ENCODE measurements around the gene ADM2.

The ADM2 gene

DNA sequence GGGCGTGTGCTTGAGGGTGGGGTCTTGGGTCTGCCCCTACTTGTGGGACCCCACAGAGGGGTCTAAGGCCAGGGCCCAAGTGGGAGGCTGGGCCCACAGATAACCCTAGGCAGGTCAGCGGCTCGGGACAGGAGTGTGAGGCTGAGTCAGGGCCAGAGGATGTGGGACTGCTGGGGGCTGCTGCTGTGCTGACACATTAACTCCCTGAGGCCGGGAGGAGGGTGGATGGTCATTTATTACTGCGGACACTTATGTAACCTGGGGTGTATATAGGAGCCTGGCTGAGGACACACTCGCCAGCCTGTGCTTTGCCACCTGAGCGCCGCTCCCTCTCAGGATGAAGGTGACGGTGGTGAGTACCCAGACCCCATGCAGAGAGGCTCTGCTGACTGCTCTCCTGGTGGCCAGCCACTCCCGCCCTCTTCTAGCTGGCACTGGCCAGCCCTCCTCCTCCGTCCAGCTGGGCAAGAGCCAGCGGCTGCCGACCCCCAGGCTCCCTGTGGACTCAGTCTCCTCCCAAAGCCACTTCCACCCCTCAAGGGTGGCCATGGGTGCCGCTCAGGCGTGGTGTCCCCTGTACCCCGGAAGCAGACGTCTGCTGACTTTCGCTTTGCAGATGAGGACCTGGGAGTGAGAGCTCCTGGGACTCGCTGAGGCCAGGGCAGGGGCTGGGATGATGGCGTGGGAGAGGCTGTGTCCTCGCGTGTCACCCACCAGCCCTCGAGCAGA is 5.4 kb downstream of the ADM2 start, which contains the start of gene MIOX:
TSS of gene MIOX (plus strand) at position 299 of the 729 bp plus-strand sequence. CDS start at position 338, 39 bp downstream.
- TF ChIP-seq, protein P1, sequence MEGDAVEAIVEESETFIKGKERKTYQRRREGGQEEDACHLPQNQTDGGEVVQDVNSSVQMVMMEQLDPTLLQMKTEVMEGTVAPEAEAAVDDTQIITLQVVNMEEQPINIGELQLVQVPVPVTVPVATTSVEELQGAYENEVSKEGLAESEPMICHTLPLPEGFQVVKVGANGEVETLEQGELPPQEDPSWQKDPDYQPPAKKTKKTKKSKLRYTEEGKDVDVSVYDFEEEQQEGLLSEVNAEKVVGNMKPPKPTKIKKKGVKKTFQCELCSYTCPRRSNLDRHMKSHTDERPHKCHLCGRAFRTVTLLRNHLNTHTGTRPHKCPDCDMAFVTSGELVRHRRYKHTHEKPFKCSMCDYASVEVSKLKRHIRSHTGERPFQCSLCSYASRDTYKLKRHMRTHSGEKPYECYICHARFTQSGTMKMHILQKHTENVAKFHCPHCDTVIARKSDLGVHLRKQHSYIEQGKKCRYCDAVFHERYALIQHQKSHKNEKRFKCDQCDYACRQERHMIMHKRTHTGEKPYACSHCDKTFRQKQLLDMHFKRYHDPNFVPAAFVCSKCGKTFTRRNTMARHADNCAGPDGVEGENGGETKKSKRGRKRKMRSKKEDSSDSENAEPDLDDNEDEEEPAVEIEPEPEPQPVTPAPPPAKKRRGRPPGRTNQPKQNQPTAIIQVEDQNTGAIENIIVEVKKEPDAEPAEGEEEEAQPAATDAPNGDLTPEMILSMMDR (conservative IDR thresholded peaks at IDR 0.05) = no peak
- no peak within 1 kb of the TSS for H3K27ac ChIP-seq

DNA sequence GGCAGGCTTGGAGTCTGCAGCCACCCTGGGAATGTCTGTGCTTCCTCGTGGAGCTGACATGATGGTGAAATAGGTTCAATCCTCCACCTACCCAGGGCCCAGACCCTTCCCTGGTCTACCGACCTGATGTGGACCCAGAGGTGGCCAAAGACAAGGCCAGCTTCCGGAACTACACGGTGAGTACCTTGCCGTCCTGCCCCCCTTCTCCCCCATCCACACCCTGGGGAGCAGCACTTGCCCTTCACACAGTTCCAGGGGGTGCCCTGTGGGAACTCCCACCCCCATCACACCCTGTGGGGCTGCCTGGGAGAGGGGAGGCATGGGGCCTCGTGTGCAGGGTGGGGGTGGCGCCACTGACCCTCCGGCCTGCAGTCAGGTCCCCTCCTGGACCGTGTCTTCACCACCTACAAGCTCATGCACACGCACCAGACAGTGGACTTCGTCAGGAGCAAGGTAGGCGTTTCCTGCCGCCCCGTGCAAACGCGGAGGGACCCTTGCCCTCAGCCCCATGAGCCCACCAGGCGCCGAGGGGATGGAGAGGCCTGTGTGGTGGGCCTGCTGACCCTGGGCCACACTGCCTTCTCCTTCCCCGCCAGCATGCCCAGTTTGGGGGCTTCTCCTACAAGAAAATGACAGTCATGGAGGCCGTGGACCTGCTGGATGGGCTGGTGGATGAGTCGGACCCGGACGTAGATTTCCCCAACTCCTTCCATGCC is 6.1 kb downstream of the ADM2 start:
- no peak overlapping the region for H3K27ac ChIP-seq
- TF ChIP-seq, protein P1 (conservative IDR thresholded peaks at IDR 0.05) = no peak

- TF ChIP-seq, protein P1 (conservative IDR thresholded peaks at IDR 0.05) = no peak
- H3K27ac ChIP-seq = no peak overlapping the region
Observed at GRCh38 chr22:50488006-50488677, 6.8 kb downstream of the ADM2 start.

DNA sequence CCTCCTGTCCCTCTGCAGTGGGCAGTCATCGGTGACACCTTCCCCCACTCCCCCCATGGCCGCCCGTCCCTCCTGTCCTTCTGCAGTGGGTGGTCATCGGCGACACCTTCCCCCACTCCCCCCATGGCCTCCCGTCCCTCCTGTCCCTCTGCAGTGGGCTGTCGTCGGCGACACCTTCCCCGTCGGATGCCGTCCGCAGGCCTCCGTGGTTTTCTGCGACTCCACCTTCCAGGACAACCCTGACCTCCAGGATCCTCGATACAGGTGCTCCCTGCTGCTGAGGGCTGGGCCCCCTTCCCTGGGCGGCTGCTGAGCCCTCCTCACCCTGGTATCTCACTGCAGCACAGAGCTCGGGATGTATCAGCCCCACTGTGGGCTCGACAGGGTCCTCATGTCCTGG is 7.5 kb downstream of the ADM2 start:
- no peak overlapping the region for H3K27ac ChIP-seq
- TF ChIP-seq, protein P1 (conservative IDR thresholded peaks at IDR 0.05) = no peak

DNA sequence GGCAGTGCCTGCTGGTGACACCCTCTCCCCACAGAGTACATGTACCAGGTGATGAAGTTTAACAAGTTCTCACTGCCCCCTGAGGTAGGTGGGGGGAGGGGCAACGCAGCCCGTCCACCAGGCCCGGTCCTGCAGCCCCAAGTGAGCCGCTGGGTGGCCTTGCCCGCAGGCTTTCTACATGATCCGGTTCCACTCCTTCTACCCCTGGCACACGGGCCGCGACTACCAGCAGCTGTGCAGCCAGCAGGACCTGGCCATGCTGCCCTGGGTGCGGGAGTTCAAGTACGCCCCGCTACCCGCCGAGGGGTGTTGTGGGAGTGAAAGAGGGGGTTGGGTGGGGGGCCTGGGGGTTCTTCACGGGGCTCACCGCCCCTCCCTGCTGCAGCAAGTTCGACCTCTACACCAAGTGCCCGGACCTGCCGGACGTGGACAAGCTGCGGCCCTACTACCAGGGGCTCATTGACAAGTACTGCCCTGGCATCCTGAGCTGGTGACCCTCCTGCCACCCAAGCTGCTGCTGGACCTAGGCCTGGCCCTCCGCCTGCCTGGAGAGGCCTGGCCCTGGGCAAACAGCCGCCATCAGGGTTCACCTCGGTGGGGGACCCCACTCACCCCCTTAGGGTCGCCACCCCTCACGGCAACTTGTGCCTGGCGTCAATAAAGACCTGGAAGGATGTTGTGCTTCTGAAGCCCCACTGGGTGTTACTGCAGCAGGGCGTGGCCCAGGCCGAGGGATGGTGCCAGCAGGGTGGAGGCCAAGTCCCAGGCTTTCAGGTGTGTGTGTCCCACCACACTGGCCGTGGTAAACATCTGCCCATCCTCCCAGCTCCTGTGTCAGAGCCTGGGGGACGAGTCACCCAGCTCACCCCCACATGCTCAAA is 8.3 kb downstream of the ADM2 start:
- no peak overlapping the region for H3K27ac ChIP-seq
- TF ChIP-seq, protein P1 (conservative IDR thresholded peaks at IDR 0.05) = no peak

DNA sequence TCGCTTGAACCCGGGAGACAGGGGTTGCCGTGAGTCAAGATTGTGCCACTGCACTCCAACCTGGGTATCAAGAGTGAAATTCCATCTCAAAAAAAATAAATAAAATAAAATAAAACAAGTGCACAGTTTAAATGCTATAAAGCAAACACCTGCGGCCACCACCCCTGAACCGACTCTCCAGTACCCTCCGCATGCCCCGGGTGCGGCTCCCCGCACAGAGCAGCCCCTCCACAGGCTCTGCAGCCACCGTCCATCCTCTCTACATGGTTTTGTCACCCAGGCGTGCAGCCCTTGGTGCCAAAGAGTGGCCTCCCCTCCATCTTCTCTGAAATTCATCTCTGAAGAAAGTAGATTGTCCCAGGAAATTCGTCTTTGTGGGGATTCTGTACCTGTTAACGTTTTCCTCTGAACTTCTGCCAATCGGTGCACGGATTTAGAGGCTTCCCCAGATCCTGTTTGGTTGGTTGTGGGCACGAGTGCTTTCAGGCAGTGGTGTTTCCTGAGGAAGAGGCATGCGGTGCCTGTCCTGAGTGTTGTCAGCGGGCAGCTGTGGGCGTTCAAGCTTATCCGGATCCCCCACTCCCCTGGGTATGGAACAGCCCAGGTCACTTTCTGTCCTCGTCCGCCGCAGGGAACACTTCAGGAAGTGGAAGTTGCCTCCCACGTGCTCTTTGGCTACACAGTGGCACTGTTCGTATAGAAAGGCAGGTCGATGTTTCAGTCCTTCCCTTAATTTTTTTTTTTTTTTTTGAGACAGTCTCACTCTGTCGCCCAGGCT is 9.4 kb downstream of the ADM2 start:
- TF ChIP-seq, protein P1 (conservative IDR thresholded peaks at IDR 0.05) = no peak
- H3K27ac ChIP-seq = 0 out of 2 replicates have a peak overlapping the region, but pooled peaks have one; percentile 11

Measured in VCaP (cell line).